Measurements from ENCODE around the gene CD84.

GRCh38 chr1:160522622-160523345 is 56.5 kb downstream of the CD84 start, which contains the start of gene SLAMF6:
- TF ChIP-seq CTCF (IDR thresholded peaks at IDR 0.05) (no peak), POLR2A (IDR thresholded peaks at IDR 0.05) (no peak)

Measured in right lobe of liver (tissue), 4 donors.